K562 (cell line): Measurements from ENCODE around the gene RNASEH2A.

ENCODE experiments used
- CHD2 ChIP-seq: IDR thresholded peaks from 2 replicates; pipeline ENCODE4 v1.6.1; 2011; ENCODE audit warnings: low read depth, low read length
- IRF2 ChIP-seq: sonication (generic); formaldehyde crosslinking; IDR thresholded peaks from 2 replicates; pipeline ENCODE4 v1.8.1; 2022; ENCODE audit warnings: mild to moderate bottlenecking, missing genetic modification reagents
- JUND ChIP-seq, 2 experiments: IDR thresholded peaks; 2 replicates in 1 of 2; 3 replicates in 1 of 2; pipeline ENCODE4 v1.6.1; 2011; ENCODE audit warnings: borderline replicate concordance in 2 of 2, low read depth in 2 of 2, low read length in 2 of 2, improper control_type of control experiment in 1 of 2, missing biosample characterization in 1 of 2, missing genetic modification characterization in 1 of 2, missing genetic modification reagents in 1 of 2
- KAT2B ChIP-seq: IDR thresholded peaks from one replicate; pipeline ENCODE4 v1.6.1; 2012; ENCODE audit warnings: low read depth, mild to moderate bottlenecking, control low read depth, inconsistent platforms, low read length, moderate library complexity
- PCBP1 ChIP-seq: fragments of 200-400 bp; formaldehyde crosslinking; IDR thresholded peaks from 2 replicates; pipeline ENCODE4 v1.6.1; 2018; ENCODE audit warnings: mild to moderate bottlenecking, low read depth, low read length; ENCODE audit not compliant: poor library complexity, severe bottlenecking
- SMARCA4 ChIP-seq: fragments of 450-650 bp; IDR thresholded peaks from 2 replicates; pipeline ENCODE4 v1.6.1; 2016
- ZBTB8A ChIP-seq: fragments of 450-650 bp; IDR thresholded peaks from 2 replicates; pipeline ENCODE4 v1.6.1; 2018; ENCODE audit warnings: mild to moderate bottlenecking, moderate library complexity; ENCODE audit not compliant: partially characterized antibody
- TF ChIP-seq, protein P1 (sequence below): fragments of 450-650 bp; formaldehyde crosslinking; IDR thresholded peaks from 2 replicates; pipeline ENCODE4 v1.4.0; 2022; ENCODE audit warnings: missing genetic modification characterization
- TF ChIP-seq, protein P2 (sequence below), 3 experiments: IDR thresholded peaks in 2 of 3; conservative IDR thresholded peaks in 1 of 3; 2 replicates each; pipeline ENCODE4 v1.5.1; 2011 to 2012; ENCODE audit warnings: low read length in 3 of 3, mild to moderate bottlenecking in 3 of 3, control low read depth in 2 of 3, improper control_type of control experiment in 1 of 3, inconsistent platforms in 1 of 3, low read depth in 1 of 3, mixed read lengths in 1 of 3, moderate library complexity in 1 of 3; ENCODE audit not compliant: insufficient read depth in 2 of 3
- TF ChIP-seq, protein P3 (sequence below), 2 experiments: fragments of 450-650 bp; formaldehyde crosslinking in 1 of 2; IDR thresholded peaks; 2 replicates each; pipeline versions ENCODE4 v1.4.0 to v1.6.1; 2014 to 2020; ENCODE audit warnings: mild to moderate bottlenecking in 2 of 2, borderline replicate concordance in 1 of 2, low read depth in 1 of 2
- TF ChIP-seq, protein P4 (sequence below): sonication (generic); formaldehyde crosslinking; IDR thresholded peaks from 2 replicates; pipeline ENCODE4 v1.8.0; 2023; ENCODE audit warnings: mild to moderate bottlenecking, missing genetic modification reagents

DNA sequence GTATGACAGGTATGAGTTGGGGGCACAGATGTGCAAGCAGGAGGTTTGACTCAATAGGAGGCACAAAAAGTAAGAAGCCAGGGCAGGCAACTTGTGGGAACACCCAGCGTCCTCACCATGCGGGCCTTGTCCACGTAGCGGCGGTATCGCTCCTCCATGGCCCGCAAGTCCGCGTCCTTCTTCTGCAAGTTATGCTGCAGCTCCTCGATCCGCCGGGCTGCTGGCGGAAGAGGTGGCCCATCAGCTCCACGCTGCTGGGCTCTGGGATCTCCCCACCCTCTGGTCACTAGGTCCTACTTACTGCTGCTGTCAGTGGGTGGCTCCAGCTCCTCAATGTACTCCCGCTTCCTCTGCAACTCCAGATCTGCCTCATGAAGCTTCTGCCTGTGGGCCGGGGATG is 41.7 kb upstream of the RNASEH2A start:
- no peak for TF ChIP-seq KAT2B
- TF ChIP-seq, protein P1, sequence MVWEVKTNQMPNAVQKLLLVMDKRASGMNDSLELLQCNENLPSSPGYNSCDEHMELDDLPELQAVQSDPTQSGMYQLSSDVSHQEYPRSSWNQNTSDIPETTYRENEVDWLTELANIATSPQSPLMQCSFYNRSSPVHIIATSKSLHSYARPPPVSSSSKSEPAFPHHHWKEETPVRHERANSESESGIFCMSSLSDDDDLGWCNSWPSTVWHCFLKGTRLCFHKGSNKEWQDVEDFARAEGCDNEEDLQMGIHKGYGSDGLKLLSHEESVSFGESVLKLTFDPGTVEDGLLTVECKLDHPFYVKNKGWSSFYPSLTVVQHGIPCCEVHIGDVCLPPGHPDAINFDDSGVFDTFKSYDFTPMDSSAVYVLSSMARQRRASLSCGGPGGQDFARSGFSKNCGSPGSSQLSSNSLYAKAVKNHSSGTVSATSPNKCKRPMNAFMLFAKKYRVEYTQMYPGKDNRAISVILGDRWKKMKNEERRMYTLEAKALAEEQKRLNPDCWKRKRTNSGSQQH (CRISPR knock-in tag): no peak
- no peak for TF ChIP-seq ZBTB8A
- TF ChIP-seq JUND (IDR thresholded peaks at IDR 0.05; ENCODE audit: borderline replicate concordance, low read depth, low read length): no peak
- TF ChIP-seq JUND (tag; IDR thresholded peaks at IDR 0.05; ENCODE audit: borderline replicate concordance, low read depth, low read length): no peak
- no peak for TF ChIP-seq CHD2
- no peak for TF ChIP-seq PCBP1
- TF ChIP-seq, protein P2, sequence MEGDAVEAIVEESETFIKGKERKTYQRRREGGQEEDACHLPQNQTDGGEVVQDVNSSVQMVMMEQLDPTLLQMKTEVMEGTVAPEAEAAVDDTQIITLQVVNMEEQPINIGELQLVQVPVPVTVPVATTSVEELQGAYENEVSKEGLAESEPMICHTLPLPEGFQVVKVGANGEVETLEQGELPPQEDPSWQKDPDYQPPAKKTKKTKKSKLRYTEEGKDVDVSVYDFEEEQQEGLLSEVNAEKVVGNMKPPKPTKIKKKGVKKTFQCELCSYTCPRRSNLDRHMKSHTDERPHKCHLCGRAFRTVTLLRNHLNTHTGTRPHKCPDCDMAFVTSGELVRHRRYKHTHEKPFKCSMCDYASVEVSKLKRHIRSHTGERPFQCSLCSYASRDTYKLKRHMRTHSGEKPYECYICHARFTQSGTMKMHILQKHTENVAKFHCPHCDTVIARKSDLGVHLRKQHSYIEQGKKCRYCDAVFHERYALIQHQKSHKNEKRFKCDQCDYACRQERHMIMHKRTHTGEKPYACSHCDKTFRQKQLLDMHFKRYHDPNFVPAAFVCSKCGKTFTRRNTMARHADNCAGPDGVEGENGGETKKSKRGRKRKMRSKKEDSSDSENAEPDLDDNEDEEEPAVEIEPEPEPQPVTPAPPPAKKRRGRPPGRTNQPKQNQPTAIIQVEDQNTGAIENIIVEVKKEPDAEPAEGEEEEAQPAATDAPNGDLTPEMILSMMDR (IDR thresholded peaks at IDR 0.05 in 2 of 3, conservative IDR thresholded peaks at IDR 0.05 in 1 of 3; ENCODE audit: insufficient read depth in 2 of 3, low read depth in 1 of 3, low read length in 3 of 3): no peak
- TF ChIP-seq IRF2 (CRISPR knock-in tag): no peak
- no peak for TF ChIP-seq SMARCA4
- TF ChIP-seq, protein P3, sequence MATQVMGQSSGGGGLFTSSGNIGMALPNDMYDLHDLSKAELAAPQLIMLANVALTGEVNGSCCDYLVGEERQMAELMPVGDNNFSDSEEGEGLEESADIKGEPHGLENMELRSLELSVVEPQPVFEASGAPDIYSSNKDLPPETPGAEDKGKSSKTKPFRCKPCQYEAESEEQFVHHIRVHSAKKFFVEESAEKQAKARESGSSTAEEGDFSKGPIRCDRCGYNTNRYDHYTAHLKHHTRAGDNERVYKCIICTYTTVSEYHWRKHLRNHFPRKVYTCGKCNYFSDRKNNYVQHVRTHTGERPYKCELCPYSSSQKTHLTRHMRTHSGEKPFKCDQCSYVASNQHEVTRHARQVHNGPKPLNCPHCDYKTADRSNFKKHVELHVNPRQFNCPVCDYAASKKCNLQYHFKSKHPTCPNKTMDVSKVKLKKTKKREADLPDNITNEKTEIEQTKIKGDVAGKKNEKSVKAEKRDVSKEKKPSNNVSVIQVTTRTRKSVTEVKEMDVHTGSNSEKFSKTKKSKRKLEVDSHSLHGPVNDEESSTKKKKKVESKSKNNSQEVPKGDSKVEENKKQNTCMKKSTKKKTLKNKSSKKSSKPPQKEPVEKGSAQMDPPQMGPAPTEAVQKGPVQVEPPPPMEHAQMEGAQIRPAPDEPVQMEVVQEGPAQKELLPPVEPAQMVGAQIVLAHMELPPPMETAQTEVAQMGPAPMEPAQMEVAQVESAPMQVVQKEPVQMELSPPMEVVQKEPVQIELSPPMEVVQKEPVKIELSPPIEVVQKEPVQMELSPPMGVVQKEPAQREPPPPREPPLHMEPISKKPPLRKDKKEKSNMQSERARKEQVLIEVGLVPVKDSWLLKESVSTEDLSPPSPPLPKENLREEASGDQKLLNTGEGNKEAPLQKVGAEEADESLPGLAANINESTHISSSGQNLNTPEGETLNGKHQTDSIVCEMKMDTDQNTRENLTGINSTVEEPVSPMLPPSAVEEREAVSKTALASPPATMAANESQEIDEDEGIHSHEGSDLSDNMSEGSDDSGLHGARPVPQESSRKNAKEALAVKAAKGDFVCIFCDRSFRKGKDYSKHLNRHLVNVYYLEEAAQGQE (IDR thresholded peaks at IDR 0.05; ENCODE audit: borderline replicate concordance): no peak
- TF ChIP-seq, protein P3 (CRISPR knock-in tag; IDR thresholded peaks at IDR 0.05; ENCODE audit: low read depth): no peak
- TF ChIP-seq, protein P4, sequence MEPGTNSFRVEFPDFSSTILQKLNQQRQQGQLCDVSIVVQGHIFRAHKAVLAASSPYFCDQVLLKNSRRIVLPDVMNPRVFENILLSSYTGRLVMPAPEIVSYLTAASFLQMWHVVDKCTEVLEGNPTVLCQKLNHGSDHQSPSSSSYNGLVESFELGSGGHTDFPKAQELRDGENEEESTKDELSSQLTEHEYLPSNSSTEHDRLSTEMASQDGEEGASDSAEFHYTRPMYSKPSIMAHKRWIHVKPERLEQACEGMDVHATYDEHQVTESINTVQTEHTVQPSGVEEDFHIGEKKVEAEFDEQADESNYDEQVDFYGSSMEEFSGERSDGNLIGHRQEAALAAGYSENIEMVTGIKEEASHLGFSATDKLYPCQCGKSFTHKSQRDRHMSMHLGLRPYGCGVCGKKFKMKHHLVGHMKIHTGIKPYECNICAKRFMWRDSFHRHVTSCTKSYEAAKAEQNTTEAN (CRISPR knock-in tag): no peak
